GM12872 (cell line): Measurements from ENCODE around the gene PCSK1.

Experiments
- TF ChIP-seq, protein P1 (sequence below): IDR thresholded peaks from 3 replicates; pipeline ENCODE4 v1.5.1; 2011; ENCODE audit warnings: low read depth, mild to moderate bottlenecking, low read length, moderate library complexity; ENCODE audit not compliant: insufficient read depth

Gene PCSK1

GRCh38 chr5:96433066-96433447, at the start of gene PCSK1:
PCSK1 (minus strand) TSS chr5:96433248; CDS start chr5:96433042, 206 bp downstream.
- TF ChIP-seq, protein P1, sequence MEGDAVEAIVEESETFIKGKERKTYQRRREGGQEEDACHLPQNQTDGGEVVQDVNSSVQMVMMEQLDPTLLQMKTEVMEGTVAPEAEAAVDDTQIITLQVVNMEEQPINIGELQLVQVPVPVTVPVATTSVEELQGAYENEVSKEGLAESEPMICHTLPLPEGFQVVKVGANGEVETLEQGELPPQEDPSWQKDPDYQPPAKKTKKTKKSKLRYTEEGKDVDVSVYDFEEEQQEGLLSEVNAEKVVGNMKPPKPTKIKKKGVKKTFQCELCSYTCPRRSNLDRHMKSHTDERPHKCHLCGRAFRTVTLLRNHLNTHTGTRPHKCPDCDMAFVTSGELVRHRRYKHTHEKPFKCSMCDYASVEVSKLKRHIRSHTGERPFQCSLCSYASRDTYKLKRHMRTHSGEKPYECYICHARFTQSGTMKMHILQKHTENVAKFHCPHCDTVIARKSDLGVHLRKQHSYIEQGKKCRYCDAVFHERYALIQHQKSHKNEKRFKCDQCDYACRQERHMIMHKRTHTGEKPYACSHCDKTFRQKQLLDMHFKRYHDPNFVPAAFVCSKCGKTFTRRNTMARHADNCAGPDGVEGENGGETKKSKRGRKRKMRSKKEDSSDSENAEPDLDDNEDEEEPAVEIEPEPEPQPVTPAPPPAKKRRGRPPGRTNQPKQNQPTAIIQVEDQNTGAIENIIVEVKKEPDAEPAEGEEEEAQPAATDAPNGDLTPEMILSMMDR = no peak

GRCh38 chr5:96481867-96482266, 48.8 kb upstream of the PCSK1 start:
- TF ChIP-seq, protein P1 = no peak

GRCh38 chr5:96481009-96481786, 48.1 kb upstream of the PCSK1 start:
- TF ChIP-seq, protein P1 = no peak

DNA sequence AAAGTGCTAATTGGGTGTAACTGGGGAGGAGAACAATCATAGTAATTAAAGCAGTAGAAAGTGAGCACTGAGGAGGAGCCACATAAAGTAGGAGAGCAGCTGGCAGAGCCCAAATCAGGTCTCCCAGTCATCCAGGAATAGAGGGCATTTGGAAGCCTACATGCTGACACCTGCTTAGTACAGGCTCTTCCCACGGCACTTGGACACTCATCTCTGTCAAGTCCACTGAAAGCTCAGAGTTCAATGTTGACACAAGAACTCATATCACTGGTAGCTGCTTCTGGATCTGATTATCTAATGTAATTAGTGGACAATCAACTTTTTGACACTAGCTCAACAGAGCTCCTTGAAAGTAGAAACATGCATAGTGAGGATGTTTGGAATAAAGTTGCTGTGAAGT, 45.9 kb upstream of the PCSK1 start:
- TF ChIP-seq, protein P1 = no peak

DNA sequence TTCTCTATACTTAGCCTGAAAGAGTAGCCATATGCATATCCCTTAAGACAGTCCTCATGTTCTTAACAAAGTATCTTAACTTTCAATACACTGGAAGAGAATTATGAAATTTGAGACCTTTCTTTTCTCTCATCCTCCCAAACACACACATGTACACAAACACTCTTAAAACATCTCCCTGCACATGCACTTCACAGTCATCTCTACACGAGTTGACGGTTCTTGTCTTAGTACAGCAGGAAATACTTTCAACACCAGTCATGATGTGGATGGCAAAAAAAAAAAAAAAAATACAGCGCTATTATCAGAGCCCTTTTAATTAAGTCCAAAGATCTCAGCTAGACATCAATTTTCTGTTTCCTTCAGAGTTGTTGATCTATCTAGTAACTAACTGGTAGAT, 43.6 kb upstream of the PCSK1 start:
- TF ChIP-seq, protein P1 = no peak

DNA sequence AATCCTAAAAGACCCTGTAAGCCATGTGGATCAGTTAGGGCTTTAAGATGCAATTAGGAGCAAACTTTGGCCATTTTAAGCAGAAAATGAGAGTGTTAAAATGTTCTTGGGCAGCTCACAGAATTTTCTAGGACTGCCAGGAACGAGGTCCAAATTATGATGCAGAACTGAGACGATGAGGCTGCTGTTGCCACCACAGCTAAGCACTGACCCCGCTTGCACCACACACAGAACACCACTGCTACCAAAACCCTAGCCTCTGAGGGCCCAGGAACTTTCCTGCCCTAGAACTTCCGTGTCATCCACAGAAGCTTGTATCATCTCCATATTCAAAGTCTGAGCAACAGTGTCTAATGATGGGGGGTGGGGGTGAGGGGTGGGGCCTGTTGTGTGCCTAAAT, 41.0 kb upstream of the PCSK1 start:
- TF ChIP-seq, protein P1 = no peak

- TF ChIP-seq, protein P1 = no peak
These were observed 40.1 kb upstream of the PCSK1 start for GRCh38 chr5:96473155-96473554.

DNA sequence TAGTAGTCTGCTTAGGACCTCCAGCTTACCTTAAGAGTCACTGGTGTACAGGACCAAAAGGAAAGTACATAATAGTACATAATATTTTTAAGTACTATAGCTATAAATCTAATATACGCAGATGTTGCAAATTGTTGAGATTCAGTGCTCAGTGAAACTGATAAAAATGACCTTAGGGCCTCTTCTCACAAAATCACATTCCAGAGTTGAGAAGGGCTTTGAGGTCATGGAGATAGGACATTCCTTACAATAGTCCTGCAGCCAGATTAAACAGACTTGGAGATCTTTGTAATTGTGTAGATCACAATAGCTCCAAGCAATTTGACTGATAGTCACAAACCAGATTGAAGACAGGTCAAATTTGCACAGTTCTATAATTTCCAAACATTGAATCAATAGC, 37.7 kb upstream of the PCSK1 start:
- TF ChIP-seq, protein P1 = no peak
